Endothelial cell of umbilical vein (primary cell): ENCODE measurements around the gene CXCR4.

ENCODE experiments used
- TF ChIP-seq, protein P1 (sequence below): IDR thresholded peaks from 2 replicates; pipeline ENCODE4 v1.6.1; 2011; ENCODE audit not compliant: insufficient read depth, insufficient read length
- TF ChIP-seq, protein P2 (sequence below), 2 donors: IDR thresholded peaks; 1 replicate in 1 of 2; 2 replicates in 1 of 2; pipeline ENCODE4 v1.5.1; 2011; ENCODE audit warnings: low read length in 2 of 2, mild to moderate bottlenecking in 2 of 2, moderate library complexity in 2 of 2, control low read depth in 1 of 2, inconsistent platforms in 1 of 2, low read depth in 1 of 2; ENCODE audit not compliant: insufficient read depth in 1 of 2; ENCODE audit errors: extremely low read depth in 1 of 2

DNA sequence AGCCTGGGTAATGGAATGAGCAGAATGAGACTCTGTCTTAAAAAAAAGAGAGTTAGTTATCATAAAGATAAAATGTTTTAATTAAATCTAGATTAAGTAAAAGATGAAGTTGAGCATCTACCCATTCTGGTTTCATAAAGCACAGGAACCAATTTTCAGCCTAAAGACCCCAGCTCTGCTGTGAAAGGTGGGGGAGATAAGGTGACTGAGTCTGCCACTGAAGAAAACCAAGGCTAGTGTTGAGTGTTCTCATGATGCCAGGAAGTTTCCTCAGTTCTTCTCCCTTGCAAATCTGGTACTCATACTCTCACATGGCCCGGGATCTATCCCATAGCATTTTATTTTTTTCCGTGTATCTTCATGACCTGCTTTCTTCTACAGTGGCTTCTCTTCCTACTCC lies 10.4 kb upstream of the CXCR4 start:
- TF ChIP-seq, protein P1, sequence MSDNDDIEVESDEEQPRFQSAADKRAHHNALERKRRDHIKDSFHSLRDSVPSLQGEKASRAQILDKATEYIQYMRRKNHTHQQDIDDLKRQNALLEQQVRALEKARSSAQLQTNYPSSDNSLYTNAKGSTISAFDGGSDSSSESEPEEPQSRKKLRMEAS, result no peak
- TF ChIP-seq, protein P2, sequence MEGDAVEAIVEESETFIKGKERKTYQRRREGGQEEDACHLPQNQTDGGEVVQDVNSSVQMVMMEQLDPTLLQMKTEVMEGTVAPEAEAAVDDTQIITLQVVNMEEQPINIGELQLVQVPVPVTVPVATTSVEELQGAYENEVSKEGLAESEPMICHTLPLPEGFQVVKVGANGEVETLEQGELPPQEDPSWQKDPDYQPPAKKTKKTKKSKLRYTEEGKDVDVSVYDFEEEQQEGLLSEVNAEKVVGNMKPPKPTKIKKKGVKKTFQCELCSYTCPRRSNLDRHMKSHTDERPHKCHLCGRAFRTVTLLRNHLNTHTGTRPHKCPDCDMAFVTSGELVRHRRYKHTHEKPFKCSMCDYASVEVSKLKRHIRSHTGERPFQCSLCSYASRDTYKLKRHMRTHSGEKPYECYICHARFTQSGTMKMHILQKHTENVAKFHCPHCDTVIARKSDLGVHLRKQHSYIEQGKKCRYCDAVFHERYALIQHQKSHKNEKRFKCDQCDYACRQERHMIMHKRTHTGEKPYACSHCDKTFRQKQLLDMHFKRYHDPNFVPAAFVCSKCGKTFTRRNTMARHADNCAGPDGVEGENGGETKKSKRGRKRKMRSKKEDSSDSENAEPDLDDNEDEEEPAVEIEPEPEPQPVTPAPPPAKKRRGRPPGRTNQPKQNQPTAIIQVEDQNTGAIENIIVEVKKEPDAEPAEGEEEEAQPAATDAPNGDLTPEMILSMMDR (IDR thresholded peaks at IDR 0.05; ENCODE audit: extremely low read depth in 1 of 2, insufficient read depth in 1 of 2, low read depth in 1 of 2, low read length in 2 of 2), result no peak
